ENCODE results near the gene CKM.
"Not testable (repeated sequence)": the region's sequence is repeated elsewhere in the genome, so short reads cannot be mapped to it uniquely, and the experiment has no call there.

The CKM gene

GRCh38 chr19:45340899-45341453 is 18.3 kb upstream of the CKM start:
- H3K4me3 ChIP-seq (ENCODE audit: low read depth, low read length): no peak overlapping the region
- DNase-seq (ENCODE audit: low read depth): no peak
- TF ChIP-seq CTCF (IDR thresholded peaks at IDR 0.05; ENCODE audit: low read depth, low read length): no peak
- TF ChIP-seq POLR2A (IDR thresholded peaks at IDR 0.05; ENCODE audit: extremely low read depth, insufficient read length): no peak
- TF ChIP-seq MAX (IDR thresholded peaks at IDR 0.05; ENCODE audit: low read depth, low read length): no peak
- no peak for TF ChIP-seq MYC (IDR thresholded peaks at IDR 0.05; ENCODE audit: low read depth, low read length)

- TF ChIP-seq MYC (IDR thresholded peaks at IDR 0.05; ENCODE audit: low read depth, low read length) (no peak), CTCF (IDR thresholded peaks at IDR 0.05; ENCODE audit: low read depth, low read length) (no peak), POLR2A (IDR thresholded peaks at IDR 0.05; ENCODE audit: extremely low read depth, insufficient read length) (no peak), MAX (IDR thresholded peaks at IDR 0.05; ENCODE audit: low read depth, low read length) (no peak)
- DNase-seq (ENCODE audit: low read depth): no peak
- H3K4me3 ChIP-seq (ENCODE audit: low read depth, low read length): no peak within 1 kb of the TSS
Observed at GRCh38 chr19:45340232-45340898, 17.7 kb upstream of the CKM start, which contains the start of gene KLC3. Gene KLC3 (plus strand): TSS chr19:45340750. CDS start chr19:45345542, 4,792 bp downstream.

- no peak for DNase-seq (ENCODE audit: low read depth)
- TF ChIP-seq MAX (IDR thresholded peaks at IDR 0.05; ENCODE audit: low read depth, low read length): no peak
- TF ChIP-seq POLR2A (IDR thresholded peaks at IDR 0.05; ENCODE audit: extremely low read depth, insufficient read length): no peak
- no peak for TF ChIP-seq CTCF (IDR thresholded peaks at IDR 0.05; ENCODE audit: low read depth, low read length)
- no peak for TF ChIP-seq MYC (IDR thresholded peaks at IDR 0.05; ENCODE audit: low read depth, low read length)
- no peak overlapping the region for H3K4me3 ChIP-seq (ENCODE audit: low read depth, low read length)
Observed at GRCh38 chr19:45339629-45340028, 17.0 kb upstream of the CKM start.

- no peak overlapping the region for H3K4me3 ChIP-seq (ENCODE audit: low read depth, low read length)
- DNase-seq (ENCODE audit: low read depth): no peak
- TF ChIP-seq CTCF (IDR thresholded peaks at IDR 0.05; ENCODE audit: low read depth, low read length) (no peak), MAX (IDR thresholded peaks at IDR 0.05; ENCODE audit: low read depth, low read length) (no peak), MYC (IDR thresholded peaks at IDR 0.05; ENCODE audit: low read depth, low read length) (no peak), POLR2A (IDR thresholded peaks at IDR 0.05; ENCODE audit: extremely low read depth, insufficient read length) (no peak)
Observed at GRCh38 chr19:45336696-45337251, 14.1 kb upstream of the CKM start.

- not testable (repeated sequence) for DNase-seq (ENCODE audit: low read depth); H3K4me3 ChIP-seq (ENCODE audit: low read depth, low read length)
Observed at GRCh38 chr19:45334881-45335280, 12.2 kb upstream of the CKM start.

- H3K4me3 ChIP-seq (ENCODE audit: low read depth, low read length): no peak overlapping the region
- no peak for DNase-seq (ENCODE audit: low read depth)
- TF ChIP-seq CTCF (IDR thresholded peaks at IDR 0.05; ENCODE audit: low read depth, low read length) (no peak), MYC (IDR thresholded peaks at IDR 0.05; ENCODE audit: low read depth, low read length) (no peak), POLR2A (IDR thresholded peaks at IDR 0.05; ENCODE audit: extremely low read depth, insufficient read length) (no peak), MAX (IDR thresholded peaks at IDR 0.05; ENCODE audit: low read depth, low read length) (no peak)
Observed at GRCh38 chr19:45333609-45334303, 11.1 kb upstream of the CKM start.
